ENCODE measurements around the gene TFDP2.

- no peak for TF ChIP-seq EZH2phosphoT487 (IDR thresholded peaks at IDR 0.05; ENCODE audit: borderline replicate concordance, low read length)
- TF ChIP-seq CTCF (IDR thresholded peaks at IDR 0.05; ENCODE audit: low read depth, low read length, poor library complexity, severe bottlenecking), result no peak
Measured at GRCh38 chr3:142072816-142073215, 76.5 kb downstream of the TFDP2 start.

All from DOHH2 (cell line).